Stimulated activated CD8-positive, alpha-beta memory T cell treated with anti-CD3 and anti-CD28 coated beads, Interleukin-15, amount 100 ng/mL, for 4 hours (primary cell): ENCODE results near the gene ZNF761.
A peak's percentile ranks its signal among the peaks of the same experiment; 100 is the strongest.
"Not testable (repeated sequence)": the region's sequence is repeated elsewhere in the genome, so short reads cannot be mapped to it uniquely, and the experiment has no call there.

ENCODE experiments used
- DNase-seq, 2 donors: peaks; one replicate each; pipeline ENCODE4 v3.0.0-alpha.2; 2020; ENCODE audit warnings: low read depth in 2 of 2

Gene ZNF761

DNA sequence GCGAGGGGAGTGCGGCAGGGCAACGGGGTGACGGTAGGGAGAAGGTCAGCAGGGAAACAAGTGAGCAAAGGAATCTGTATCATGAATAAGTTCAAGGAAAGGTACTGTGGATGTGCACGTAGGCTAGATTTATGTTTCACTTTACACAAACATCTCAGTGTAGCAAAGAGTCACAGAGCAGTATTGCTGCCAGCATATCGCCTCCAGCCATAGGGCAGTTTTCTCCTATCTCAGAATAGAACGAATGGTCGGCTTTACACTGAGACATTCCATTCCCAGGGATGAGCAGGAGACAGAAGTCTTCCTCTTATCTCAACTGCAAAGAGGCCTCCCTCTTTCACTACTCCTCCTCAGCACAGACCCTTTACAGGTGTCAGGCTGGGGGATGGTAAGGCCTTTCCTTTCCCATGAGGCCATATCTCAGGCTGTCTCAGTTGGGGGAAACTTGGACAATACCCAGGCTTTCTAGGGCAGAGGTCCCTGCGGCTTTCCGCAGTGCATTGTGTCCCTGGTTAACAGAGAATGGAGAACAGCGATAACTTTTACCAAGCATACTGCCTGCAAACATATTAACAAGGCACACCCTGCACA, 28.4 kb downstream of the ZNF761 start:
- not testable (repeated sequence) for DNase-seq

GRCh38 chr19:53461866-53462265, 30.1 kb downstream of the ZNF761 start:
- no peak for DNase-seq

DNA sequence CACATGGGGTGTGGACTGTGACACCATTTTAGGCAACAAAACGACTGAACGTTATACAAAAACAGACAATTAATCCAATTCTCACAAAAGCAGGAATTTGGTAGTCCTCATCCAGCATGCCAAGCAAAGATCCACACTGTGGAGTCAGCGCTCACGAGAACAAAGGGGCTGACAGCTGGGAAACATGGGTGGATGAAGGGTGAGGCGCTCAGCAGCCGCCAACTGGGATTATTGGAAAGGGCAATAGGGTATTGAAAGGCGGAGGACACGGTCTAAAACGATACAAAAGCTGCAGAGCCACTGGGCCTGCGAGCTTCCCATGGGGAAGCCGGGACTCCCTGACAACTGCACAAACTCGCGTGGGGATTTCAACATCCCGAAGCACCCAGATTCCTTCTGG, 31.1 kb downstream of the ZNF761 start:
- no peak for DNase-seq

GRCh38 chr19:53463263-53463662, 31.5 kb downstream of the ZNF761 start:
- DNase-seq = no peak

DNA sequence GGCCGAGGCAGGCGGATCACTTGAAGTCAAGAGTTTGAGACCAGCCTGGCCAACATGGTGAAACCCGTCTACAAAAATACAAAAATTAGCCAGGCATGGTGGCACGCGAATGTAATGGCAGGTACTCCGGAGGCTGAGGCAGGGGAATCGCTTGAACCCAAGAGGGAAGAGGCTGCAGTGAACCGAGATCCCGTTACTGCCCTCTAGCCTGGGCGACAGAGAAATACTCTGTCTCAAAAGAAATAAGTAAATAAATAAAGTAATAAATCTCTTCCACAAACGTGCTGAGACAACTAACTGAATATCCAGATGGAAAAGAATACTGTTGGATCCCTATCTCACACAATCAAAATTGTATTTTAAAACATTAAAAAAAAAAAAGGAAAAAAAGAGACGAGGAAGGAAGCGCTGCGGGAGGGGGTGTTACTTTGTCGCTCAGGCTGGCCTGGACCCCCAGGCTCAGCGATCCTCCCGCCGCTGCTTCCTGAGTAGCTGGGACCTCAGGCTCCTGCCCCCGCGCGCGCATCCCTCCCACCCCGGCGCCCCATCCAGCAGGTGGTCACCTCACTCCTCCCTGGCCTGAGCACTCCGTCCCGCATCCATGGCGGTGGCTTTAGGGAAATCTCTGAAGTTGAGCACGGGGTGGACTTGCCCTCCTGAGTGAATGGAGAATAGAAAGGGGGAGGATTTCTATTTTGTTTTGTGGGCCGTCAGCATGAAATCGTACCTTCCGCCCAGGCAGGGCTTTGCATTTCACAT, 35.1 kb downstream of the ZNF761 start:
- no peak for DNase-seq

DNA sequence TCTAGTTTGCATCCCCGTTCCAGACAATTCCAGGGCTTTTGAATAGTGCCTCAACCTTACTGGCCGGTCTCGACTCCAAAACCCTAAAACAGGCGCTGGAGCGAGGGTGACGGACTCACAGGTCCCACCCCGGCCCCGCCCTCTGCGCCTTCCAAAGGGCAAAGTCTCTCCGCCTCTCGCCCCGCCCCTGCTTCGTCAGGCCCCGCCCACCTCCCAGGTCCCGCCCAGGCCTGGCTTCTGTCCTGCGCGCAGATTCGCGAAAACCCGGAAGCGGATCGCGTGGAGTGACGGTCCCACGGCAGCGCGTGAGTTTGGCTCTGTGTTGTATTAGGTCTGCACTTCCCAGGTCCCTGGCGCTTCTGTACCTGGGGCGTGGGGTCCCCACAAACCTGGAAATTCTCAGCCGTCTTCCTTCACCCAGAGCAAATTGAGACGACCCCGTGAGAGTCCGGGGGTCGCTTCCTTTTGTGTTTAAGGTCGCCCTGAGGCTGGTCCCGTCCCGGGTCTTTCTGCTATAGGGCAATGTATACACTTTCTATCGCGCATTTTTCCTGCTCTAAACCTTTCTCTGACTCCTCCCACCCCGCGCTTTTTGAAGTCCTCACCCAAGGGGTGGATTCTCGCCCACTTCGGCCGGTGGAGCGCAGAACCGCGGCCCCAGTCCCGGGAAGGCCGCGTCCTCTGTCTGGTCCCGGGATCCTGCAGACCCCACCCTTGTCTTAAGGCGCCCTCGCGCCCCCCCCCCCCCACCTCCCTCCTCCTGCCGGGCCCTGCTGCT, 35.9 kb downstream of the ZNF761 start, which contains the start of gene ZNF813:
Gene ZNF813, plus strand, starts transcription at position 249 of the 778 bp plus-strand sequence. CDS start 16,090 bp downstream, outside the sequence.
- peak; percentile 88 to 92 for DNase-seq

GRCh38 chr19:53468628-53469027, 36.8 kb downstream of the ZNF761 start:
- not testable (repeated sequence) for DNase-seq

DNA sequence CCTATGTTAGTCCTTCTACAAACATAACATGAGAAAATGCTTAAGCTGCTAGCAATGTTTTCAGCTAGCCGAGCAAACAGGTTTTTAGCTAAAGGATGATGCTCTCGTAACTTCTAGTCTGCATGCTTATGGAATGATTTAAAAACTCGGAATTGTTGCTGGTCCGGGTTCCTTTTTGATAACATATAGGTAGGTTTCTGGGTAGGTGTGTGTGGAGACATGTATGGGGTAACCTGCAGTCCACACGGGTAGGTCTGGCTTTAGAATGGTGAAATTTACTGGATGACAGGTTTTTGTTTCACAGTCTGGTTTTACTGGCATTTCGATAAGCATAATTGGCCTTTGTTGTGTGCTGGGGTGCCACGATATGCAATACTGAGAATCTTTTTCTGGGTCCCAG, 40.1 kb downstream of the ZNF761 start:
- DNase-seq = no peak

- not testable (repeated sequence) for DNase-seq
These were observed 43.0 kb downstream of the ZNF761 start for GRCh38 chr19:53474832-53475231.

DNA sequence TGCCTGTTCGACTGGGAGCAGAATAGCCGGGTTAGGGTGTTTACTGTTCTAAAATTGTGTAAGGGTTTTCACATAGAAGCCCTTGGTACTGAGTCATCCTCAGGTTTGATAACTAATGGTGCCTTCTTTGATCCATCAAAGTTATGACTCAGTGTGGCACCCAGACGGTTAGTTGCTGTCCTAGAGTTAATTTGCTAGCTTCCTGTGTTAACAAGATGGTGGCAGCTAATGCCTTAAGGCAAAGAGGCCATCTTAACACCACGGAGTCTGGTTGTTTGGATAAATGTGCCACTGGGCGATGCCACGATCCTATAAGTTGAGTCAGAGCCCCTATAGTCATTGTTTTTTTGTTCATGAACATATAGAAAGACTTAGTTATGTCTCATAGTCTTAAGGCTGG, 43.7 kb downstream of the ZNF761 start:
- not testable (repeated sequence) for DNase-seq

DNA sequence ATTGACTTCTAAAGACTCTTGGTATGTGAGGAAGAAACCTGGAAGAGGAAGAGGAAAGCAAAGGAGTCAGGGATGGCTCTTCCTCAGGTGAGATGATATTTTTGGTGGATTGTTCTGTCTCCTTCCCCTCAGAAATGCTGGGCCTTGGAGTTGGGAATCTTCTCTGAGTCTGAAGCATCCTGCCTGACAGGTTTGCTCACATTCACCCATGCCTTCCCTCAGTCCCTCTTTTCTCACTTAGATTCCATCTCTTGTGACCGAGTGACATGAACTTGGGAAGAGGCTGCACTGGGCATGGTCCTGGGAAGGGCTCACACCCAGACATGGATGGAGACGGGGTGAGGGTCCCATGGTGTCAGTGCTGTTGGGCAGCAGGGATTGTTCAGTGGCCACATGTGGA, 52.0 kb downstream of the ZNF761 start:
- not testable (repeated sequence) for DNase-seq

DNA sequence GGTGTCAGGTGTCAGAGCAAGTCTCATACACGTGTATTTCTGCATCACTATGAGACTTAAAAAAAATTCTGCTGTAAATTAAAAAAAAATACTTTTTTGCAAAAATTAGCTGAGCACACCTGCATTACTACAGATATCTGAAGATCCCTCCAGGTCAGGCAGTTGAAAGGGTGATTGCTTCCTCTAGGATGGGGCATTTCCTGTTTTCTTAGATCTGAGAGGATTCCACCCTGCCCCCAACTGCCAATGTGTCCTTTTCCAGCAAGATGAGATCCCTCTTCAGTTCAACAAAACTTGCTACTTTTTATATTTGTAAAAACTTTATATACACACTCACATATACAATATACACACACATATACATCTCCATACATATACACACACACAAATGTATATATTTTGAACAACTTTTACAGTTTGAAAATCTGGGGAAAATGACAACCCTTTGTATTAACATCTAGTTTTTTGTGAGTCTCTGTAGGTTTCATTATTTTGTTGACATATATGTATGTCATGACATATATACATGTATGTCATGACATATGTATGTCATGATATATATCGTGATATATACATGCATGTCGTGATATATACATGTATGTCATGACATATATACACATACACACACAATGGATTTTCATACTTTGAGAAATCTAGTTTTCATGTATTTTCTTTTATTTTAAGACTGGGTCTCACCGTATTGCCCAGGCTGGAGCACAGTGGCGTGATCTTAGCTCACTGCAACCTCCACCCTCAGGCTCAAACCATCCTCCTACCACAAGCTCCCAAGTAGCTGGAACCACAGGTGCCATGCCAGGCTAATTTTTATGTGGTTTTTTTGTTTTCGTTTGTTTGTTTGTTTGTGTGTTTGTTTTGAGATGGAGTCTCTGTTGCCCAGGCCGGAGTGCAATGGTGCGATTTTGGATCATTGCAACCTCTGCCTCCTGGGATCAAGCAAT, 53.5 kb downstream of the ZNF761 start:
- DNase-seq = no peak

DNA sequence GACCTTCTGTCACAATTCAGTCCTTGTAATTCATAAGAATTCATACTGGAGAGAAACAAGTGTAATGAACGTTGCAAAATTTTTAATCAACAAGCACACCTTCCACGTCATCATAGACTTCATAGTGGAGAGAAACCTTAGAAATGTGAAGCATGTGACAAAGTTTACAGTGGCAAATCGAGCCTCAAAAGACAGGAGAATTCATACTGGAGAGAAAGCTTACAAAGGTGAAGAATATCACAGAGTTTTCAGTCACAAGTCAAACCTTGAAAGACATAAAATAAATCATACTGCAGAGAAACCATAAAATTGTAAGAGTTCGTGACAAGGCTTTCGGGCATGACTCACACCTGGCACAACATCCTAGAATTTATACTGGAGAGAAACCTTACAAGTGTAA, 60.4 kb downstream of the ZNF761 start:
- DNase-seq = no peak

DNA sequence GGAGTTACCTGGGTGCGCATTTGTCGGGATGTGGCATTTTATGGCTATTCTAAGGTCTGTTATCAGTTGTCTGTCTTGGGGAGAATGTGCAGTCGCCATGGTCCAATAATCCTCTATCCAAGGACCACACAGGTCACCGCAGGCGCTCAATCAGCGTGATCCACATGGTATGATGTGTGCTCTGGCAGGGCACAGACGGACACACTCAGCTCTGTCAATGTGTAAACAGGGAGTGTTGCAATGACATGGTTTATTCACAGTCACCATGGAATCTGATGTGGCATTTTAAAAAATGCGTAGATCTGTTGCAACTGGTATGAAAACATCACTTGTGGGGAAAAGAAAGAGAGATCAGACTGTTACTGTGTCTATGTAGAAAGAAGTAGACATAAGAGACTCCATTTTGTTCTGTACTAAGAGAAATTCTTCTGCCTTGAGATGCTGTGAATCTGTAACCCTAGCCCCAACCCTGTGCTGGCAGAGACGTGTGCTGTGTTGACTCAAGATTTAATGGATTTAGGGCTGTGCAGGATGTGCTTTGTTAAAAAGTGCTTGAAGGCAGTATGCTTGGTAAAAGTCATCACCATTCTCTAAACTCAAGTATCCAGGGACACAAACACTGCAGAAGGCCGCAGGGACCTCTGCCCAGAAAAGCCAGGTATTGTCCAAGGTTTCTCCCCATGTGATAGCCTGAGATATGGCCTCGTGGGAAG, 65.7 kb downstream of the ZNF761 start:
- not testable (repeated sequence) for DNase-seq

GRCh38 chr19:53498024-53498395, 66.2 kb downstream of the ZNF761 start:
- DNase-seq = not testable (repeated sequence)

DNA sequence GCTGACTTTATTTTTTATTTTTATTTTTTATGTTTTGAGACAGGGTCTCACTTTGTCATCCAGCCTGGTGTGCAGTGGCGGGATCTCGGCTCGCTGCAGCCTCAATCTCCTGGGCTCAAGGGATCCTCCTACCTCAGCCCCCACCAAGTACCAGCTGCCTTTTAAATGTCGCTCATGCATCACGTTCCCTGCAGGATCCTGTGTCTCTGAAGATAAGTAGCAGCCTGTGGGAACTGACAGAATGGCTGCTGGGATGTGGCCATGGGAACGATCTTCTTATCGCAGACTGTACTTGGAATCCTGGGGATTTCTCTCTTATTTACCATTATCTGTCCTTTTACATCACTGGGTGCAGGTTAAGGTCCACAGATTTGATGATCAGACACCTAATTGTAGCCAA, 71.4 kb downstream of the ZNF761 start:
- not testable (repeated sequence) for DNase-seq

DNA sequence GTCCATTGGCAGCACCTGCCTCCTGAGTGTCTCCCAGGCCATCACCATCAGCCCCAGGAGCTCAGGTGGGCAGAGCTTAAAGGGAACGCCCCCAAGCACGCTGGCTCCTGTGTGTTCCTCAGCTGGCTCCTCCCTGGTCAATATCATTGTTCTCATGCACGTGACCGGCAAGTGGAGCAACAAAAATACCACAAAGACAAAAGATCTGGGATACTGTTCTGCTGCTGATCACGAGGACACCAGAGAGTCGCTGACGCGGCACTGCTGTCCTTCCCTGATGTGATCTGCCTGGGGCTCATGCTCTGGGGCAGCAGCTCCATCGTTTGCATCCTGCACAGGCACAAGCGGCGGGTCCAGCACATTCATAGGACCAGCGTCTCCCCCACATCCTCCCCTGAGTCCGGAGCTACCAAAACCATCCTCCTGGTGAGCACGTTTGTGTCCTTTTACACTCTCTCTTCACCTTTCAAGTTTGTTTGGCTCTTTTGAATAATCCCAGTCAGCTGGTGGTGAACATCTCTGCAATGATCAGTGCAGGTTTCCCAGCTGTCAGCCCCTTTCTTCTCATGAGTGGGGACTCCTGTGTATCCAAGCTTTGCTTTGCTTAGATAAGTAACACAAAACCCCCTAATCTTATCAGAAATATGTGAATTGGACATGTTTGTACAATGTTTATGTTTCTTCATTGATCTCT, 72.0 kb downstream of the ZNF761 start:
- not testable (repeated sequence) for DNase-seq

DNA sequence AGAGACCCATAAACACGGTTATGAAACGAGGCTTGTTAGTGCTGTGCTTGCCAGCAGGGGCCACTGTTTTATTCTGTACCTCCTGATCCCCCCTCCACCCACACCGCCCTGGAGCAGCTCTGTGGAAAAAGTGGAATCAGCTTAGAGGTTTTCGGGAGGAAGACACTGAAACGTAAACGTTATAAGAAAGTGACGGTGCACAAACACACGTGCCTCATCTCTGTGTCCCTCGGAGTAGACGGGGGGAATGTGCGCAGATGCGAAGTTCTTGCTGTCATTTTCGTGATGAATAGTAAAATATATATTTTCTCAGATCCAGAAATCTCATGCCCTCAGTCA, 72.5 kb downstream of the ZNF761 start:
- DNase-seq = not testable (repeated sequence)

DNA sequence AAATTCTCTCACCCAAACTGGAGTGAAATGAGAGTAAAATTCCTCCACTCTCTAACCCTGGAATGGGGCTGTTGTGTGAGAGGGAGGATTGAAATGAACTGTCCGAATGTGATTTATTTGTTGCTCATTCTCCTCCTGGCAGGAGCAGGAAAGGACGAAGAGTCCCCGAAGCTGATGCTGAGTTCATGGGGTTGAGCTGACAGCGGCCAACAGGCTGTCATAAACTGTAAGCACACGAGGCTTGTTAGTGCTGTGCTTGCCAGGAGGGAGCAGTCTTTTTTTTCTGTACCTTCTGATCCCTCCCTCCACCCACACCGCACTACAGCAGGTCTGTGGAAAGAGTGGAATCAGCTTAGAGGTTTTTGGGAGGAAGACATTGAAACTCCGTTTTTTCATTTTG, 73.1 kb downstream of the ZNF761 start:
- DNase-seq = no peak

DNA sequence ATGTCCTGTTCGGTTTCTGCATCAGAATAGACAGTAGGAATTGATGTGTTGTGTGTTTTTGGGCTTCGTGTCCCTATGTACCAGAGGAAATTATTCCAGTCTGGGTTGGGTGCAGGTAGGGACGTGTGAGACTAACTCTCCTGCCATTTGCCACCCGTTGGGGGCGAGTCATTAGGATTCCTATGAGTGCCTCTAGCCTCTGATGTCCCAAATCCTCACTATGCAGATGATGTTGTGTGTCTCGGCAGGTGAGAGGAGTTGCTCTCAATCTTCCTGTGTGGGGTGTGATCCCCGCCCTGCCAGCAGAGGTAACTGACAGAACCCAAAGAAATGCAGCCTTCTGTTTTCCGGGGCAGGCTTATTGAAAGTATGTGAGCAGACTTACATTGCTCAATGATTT, 74.9 kb downstream of the ZNF761 start:
- no peak for DNase-seq
